A549 (cell line): ENCODE results near the gene RTL1.

Experiments
- CTCF ChIP-seq: fragments of >200 bp; sonication (Bioruptor Twin); formaldehyde crosslinking; IDR thresholded peaks from 3 replicates; pipeline ENCODE4 v1.5.1; 2016
- EP300 ChIP-seq, 2 experiments: fragments of >200 bp; sonication (Bioruptor Twin); formaldehyde crosslinking; IDR thresholded peaks; 2 replicates in 1 of 2; 3 replicates in 1 of 2; pipeline ENCODE4 v1.6.1; 2016 to 2017
- MAX ChIP-seq: IDR thresholded peaks from 2 replicates; pipeline ENCODE4 v1.6.1; 2012
- PHF8 ChIP-seq: fragments of 200-600 bp; sonication (generic); IDR thresholded peaks from 2 replicates; pipeline ENCODE4 v1.6.1; 2016; ENCODE audit warnings: low read depth, mild to moderate bottlenecking, antibody characterized with exemption, moderate library complexity, borderline replicate concordance
- POLR2A ChIP-seq: IDR thresholded peaks from 2 replicates; pipeline ENCODE4 v1.6.1; 2012; ENCODE audit warnings: mild to moderate bottlenecking, low read length
- POLR2AphosphoS2 ChIP-seq: conservative IDR thresholded peaks from 2 replicates; pipeline ENCODE4 v1.6.1; 2012; ENCODE audit warnings: low read length, improper control_type of control experiment, inconsistent platforms
- RAD21 ChIP-seq, 2 experiments: fragments of >200 bp in 1 of 2; sonication (Bioruptor Twin) in 1 of 2; formaldehyde crosslinking in 1 of 2; IDR thresholded peaks in 1 of 2; conservative IDR thresholded peaks in 1 of 2; 2 replicates in 1 of 2; 3 replicates in 1 of 2; pipeline ENCODE4 v1.6.1; 2012 to 2018; ENCODE audit warnings: inconsistent platforms in 1 of 2
- REST ChIP-seq: fragments of 200-600 bp; sonication (generic); IDR thresholded peaks from 2 replicates; pipeline ENCODE4 v1.6.1; 2016; ENCODE audit warnings: antibody characterized with exemption, mild to moderate bottlenecking, moderate library complexity
- RFX5 ChIP-seq: fragments of 450-650 bp; IDR thresholded peaks from 2 replicates; pipeline ENCODE4 v1.7.1; 2014; ENCODE audit warnings: antibody characterized with exemption, mild to moderate bottlenecking, moderate library complexity
- SMC3 ChIP-seq: fragments of >200 bp; sonication (Bioruptor Twin); formaldehyde crosslinking; IDR thresholded peaks from 3 replicates; pipeline ENCODE4 v1.6.1; 2018; ENCODE audit warnings: inconsistent platforms
- TP53 ChIP-seq: fragments of 250-450 bp; sonication (Bioruptor Pico); IDR thresholded peaks from 2 replicates; pipeline ENCODE4 v1.5.0; 2021; ENCODE audit warnings: mild to moderate bottlenecking, moderate library complexity
- ZC3H11A ChIP-seq: fragments of 450-650 bp; IDR thresholded peaks from 2 replicates; pipeline ENCODE4 v1.6.1; 2014; ENCODE audit warnings: antibody characterized with exemption, mild to moderate bottlenecking
- ZFP36 ChIP-seq: fragments of 450-650 bp; IDR thresholded peaks from 2 replicates; pipeline ENCODE4 v1.6.1; 2014; ENCODE audit warnings: borderline replicate concordance; ENCODE audit not compliant: partially characterized antibody

GRCh38 chr14:100915560-100915959, 12.0 kb upstream of the RTL1 start:
- TF ChIP-seq RFX5 (no peak), PHF8 (no peak), POLR2A (no peak), TP53 (no peak), EP300 (IDR thresholded peaks at IDR 0.05) (no peak), POLR2AphosphoS2 (no peak), CTCF (no peak), MAX (no peak), ZFP36 (no peak), REST (no peak), ZC3H11A (no peak), RAD21 (conservative IDR thresholded peaks at IDR 0.05 in 1 of 2, IDR thresholded peaks at IDR 0.05 in 1 of 2) (no peak), SMC3 (no peak)
